ENCODE measurements around the gene PGA3. TPM values are rescaled to one million over a fixed set of nuclear protein-coding genes. Genes with fewer than 3 reads are reported as not detected.
"Not testable (repeated sequence)": the region's sequence is repeated elsewhere in the genome, so short reads cannot be mapped to it uniquely, and the experiment has no call there.

PGA3 gene
- total RNA-seq, 2 donors from 2014 or later: not detected

GRCh38 chr11:61183645-61184044 is 19.7 kb upstream of the PGA3 start:
- no peaks in the 10 kb centered on the region for H3K9me3 Mint-ChIP-seq
- H3K4me3 Mint-ChIP-seq: no peak overlapping the region
- H3K27ac Mint-ChIP-seq: peak overlapping the region; percentile 1
- no peak for ATAC-seq (replicated peaks)
- no peaks in the 10 kb centered on the region for H3K27me3 Mint-ChIP-seq
- H3K4me1 Mint-ChIP-seq: peaks cover 4% of the 10 kb centered on the region
- no peaks in the 10 kb centered on the region for H3K36me3 Mint-ChIP-seq (ENCODE audit: low read depth)

- H3K27ac Mint-ChIP-seq: no peak overlapping the region
- ATAC-seq (replicated peaks): no peak
- peaks cover 4% of the 10 kb centered on the region for H3K4me1 Mint-ChIP-seq
- H3K9me3 Mint-ChIP-seq: no peaks in the 10 kb centered on the region
- no peaks in the 10 kb centered on the region for H3K36me3 Mint-ChIP-seq (ENCODE audit: low read depth)
- no peak overlapping the region for H3K4me3 Mint-ChIP-seq
- peaks cover 11% of the 10 kb centered on the region for H3K27me3 Mint-ChIP-seq
Observed at GRCh38 chr11:61186504-61186903, 16.8 kb upstream of the PGA3 start.

- peak; percentile 74 for ATAC-seq (replicated peaks)
- H3K9me3 Mint-ChIP-seq: no peaks in the 10 kb centered on the region
- H3K4me3 Mint-ChIP-seq: no peak overlapping the region
- H3K27me3 Mint-ChIP-seq: peaks cover 15% of the 10 kb centered on the region
- peaks cover 4% of the 10 kb centered on the region for H3K4me1 Mint-ChIP-seq
- H3K36me3 Mint-ChIP-seq (ENCODE audit: low read depth): no peaks in the 10 kb centered on the region
- no peak overlapping the region for H3K27ac Mint-ChIP-seq
Observed at GRCh38 chr11:61187505-61188130, 15.7 kb upstream of the PGA3 start.

GRCh38 chr11:61189933-61190332 is 13.4 kb upstream of the PGA3 start:
- Mint-ChIP-seq H3K4me1 (peaks cover 4% of the 10 kb centered on the region), H3K27ac (no peak overlapping the region), H3K4me3 (no peak overlapping the region), H3K36me3 (ENCODE audit: low read depth) (no peaks in the 10 kb centered on the region), H3K27me3 (peaks cover 16% of the 10 kb centered on the region), H3K9me3 (no peaks in the 10 kb centered on the region)
- no peak for ATAC-seq (replicated peaks)

GRCh38 chr11:61193596-61193995 is 9.7 kb upstream of the PGA3 start:
- no peak for ATAC-seq (replicated peaks)
- H3K4me3 Mint-ChIP-seq: no peak overlapping the region
- peaks cover 23% of the 10 kb centered on the region for H3K27me3 Mint-ChIP-seq
- H3K36me3 Mint-ChIP-seq (ENCODE audit: low read depth): no peaks in the 10 kb centered on the region
- no peaks in the 10 kb centered on the region for H3K4me1 Mint-ChIP-seq
- H3K27ac Mint-ChIP-seq: no peak overlapping the region
- no peaks in the 10 kb centered on the region for H3K9me3 Mint-ChIP-seq

- H3K27me3 Mint-ChIP-seq: peaks cover 23% of the 10 kb centered on the region
- H3K4me3 Mint-ChIP-seq: no peak overlapping the region
- no peak for ATAC-seq (replicated peaks)
- H3K9me3 Mint-ChIP-seq: no peaks in the 10 kb centered on the region
- H3K36me3 Mint-ChIP-seq (ENCODE audit: low read depth): no peaks in the 10 kb centered on the region
- no peak overlapping the region for H3K27ac Mint-ChIP-seq
- no peaks in the 10 kb centered on the region for H3K4me1 Mint-ChIP-seq
Observed at GRCh38 chr11:61194169-61194671, 9.1 kb upstream of the PGA3 start.

- H3K27ac Mint-ChIP-seq: no peak overlapping the region
- H3K36me3 Mint-ChIP-seq (ENCODE audit: low read depth): no peaks in the 10 kb centered on the region
- no peak overlapping the region for H3K4me3 Mint-ChIP-seq
- no peaks in the 10 kb centered on the region for H3K4me1 Mint-ChIP-seq
- peaks cover 18% of the 10 kb centered on the region for H3K27me3 Mint-ChIP-seq
- H3K9me3 Mint-ChIP-seq: no peaks in the 10 kb centered on the region
- ATAC-seq (replicated peaks): no peak
Observed at GRCh38 chr11:61194981-61195695, 8.2 kb upstream of the PGA3 start.

GRCh38 chr11:61195719-61196118 is 7.6 kb upstream of the PGA3 start:
- H3K9me3 Mint-ChIP-seq: no peaks in the 10 kb centered on the region
- H3K27ac Mint-ChIP-seq: no peak overlapping the region
- no peaks in the 10 kb centered on the region for H3K36me3 Mint-ChIP-seq (ENCODE audit: low read depth)
- no peak overlapping the region for H3K4me3 Mint-ChIP-seq
- peaks cover 22% of the 10 kb centered on the region for H3K27me3 Mint-ChIP-seq
- H3K4me1 Mint-ChIP-seq: no peaks in the 10 kb centered on the region
- ATAC-seq (replicated peaks): no peak

- H3K4me3 Mint-ChIP-seq: no peak overlapping the region
- no peaks in the 10 kb centered on the region for H3K36me3 Mint-ChIP-seq (ENCODE audit: low read depth)
- ATAC-seq (replicated peaks): no peak
- H3K27me3 Mint-ChIP-seq: peaks cover 21% of the 10 kb centered on the region
- H3K9me3 Mint-ChIP-seq: no peaks in the 10 kb centered on the region
- no peak overlapping the region for H3K27ac Mint-ChIP-seq
- no peaks in the 10 kb centered on the region for H3K4me1 Mint-ChIP-seq
Observed at GRCh38 chr11:61198361-61198760, 5.0 kb upstream of the PGA3 start.

- H3K36me3 Mint-ChIP-seq (ENCODE audit: low read depth): no peaks in the 10 kb centered on the region
- no peak overlapping the region for H3K27ac Mint-ChIP-seq
- no peak overlapping the region for H3K4me3 Mint-ChIP-seq
- ATAC-seq (replicated peaks): peak; percentile 59
- no peaks in the 10 kb centered on the region for H3K9me3 Mint-ChIP-seq
- H3K27me3 Mint-ChIP-seq: peaks cover 21% of the 10 kb centered on the region
- no peaks in the 10 kb centered on the region for H3K4me1 Mint-ChIP-seq
Observed at GRCh38 chr11:61198948-61199523, 4.3 kb upstream of the PGA3 start.

- Mint-ChIP-seq H3K27me3 (peaks cover 19% of the 10 kb centered on the region), H3K4me1 (no peaks in the 10 kb centered on the region), H3K36me3 (ENCODE audit: low read depth) (no peaks in the 10 kb centered on the region), H3K4me3 (no peak overlapping the region), H3K27ac (no peak overlapping the region), H3K9me3 (no peaks in the 10 kb centered on the region)
- no peak for ATAC-seq (replicated peaks)
Observed at GRCh38 chr11:61201476-61201875, 1.8 kb upstream of the PGA3 start.

- H3K27me3 Mint-ChIP-seq: peaks cover 19% of the 10 kb centered on the region
- not testable (repeated sequence) for H3K4me1 Mint-ChIP-seq; H3K27ac Mint-ChIP-seq; H3K36me3 Mint-ChIP-seq (ENCODE audit: low read depth); H3K4me3 Mint-ChIP-seq; ATAC-seq (replicated peaks); H3K9me3 Mint-ChIP-seq
Observed at GRCh38 chr11:61203873-61204272, 558 bp downstream of the PGA3 start.

GRCh38 chr11:61204502-61205059 is 1.3 kb downstream of the PGA3 start:
- peaks cover 19% of the 10 kb centered on the region for H3K27me3 Mint-ChIP-seq
- H3K27ac Mint-ChIP-seq; H3K36me3 Mint-ChIP-seq (ENCODE audit: low read depth); H3K9me3 Mint-ChIP-seq; ATAC-seq (replicated peaks); H3K4me1 Mint-ChIP-seq; H3K4me3 Mint-ChIP-seq: not testable (repeated sequence)

- H3K36me3 Mint-ChIP-seq (ENCODE audit: low read depth); H3K27ac Mint-ChIP-seq; ATAC-seq (replicated peaks); H3K27me3 Mint-ChIP-seq; H3K4me1 Mint-ChIP-seq; H3K9me3 Mint-ChIP-seq; H3K4me3 Mint-ChIP-seq: not testable (repeated sequence)
Observed at GRCh38 chr11:61207636-61208310, 4.5 kb downstream of the PGA3 start.

Measured in activated T-helper 17 cell treated with anti-CD3 and anti-CD28 coated beads, Interleukin-2, amount 50 U/mL, for 72 hours (primary cell).